Endodermal cell (in vitro differentiated cells): Measurements from ENCODE around the gene CXCL8. TPM values are rescaled to one million over a fixed set of nuclear protein-coding genes. Genes with fewer than 3 reads are reported as not detected.

Source experiments
- DNase-seq: peaks from one replicate; pipeline ENCODE4 v3.0.0-alpha.2; 2017
- H3K27ac ChIP-seq: 2 replicates; pipeline ENCODE4 v1.5.1; 2013; ENCODE audit warnings: mild to moderate bottlenecking, low read depth, low read length, moderate library complexity
- H3K27me3 ChIP-seq: 2 replicates; pipeline ENCODE4 v1.6.1; 2013; ENCODE audit warnings: mild to moderate bottlenecking, low read length, moderate library complexity; ENCODE audit not compliant: insufficient read depth, control insufficient read depth, poor library complexity, severe bottlenecking
- H3K36me3 ChIP-seq: 2 replicates; pipeline ENCODE4 v1.7.0; 2013; ENCODE audit warnings: mild to moderate bottlenecking, low read length, moderate library complexity; ENCODE audit not compliant: control insufficient read depth, insufficient read depth
- H3K4me1 ChIP-seq: one replicate; pipeline ENCODE4 v1.7.0; 2013; ENCODE audit warnings: low read length; ENCODE audit not compliant: control insufficient read depth, insufficient read depth
- H3K4me3 ChIP-seq: 2 replicates; pipeline ENCODE4 v1.5.1; 2013; ENCODE audit warnings: mild to moderate bottlenecking, low read length, moderate library complexity
- H3K9ac ChIP-seq: 2 replicates; pipeline ENCODE4 v1.6.1; 2013; ENCODE audit warnings: mild to moderate bottlenecking, low read length, moderate library complexity; ENCODE audit not compliant: poor library complexity, severe bottlenecking; ENCODE audit errors: extremely low read depth
- H3K9me3 ChIP-seq: 2 replicates; pipeline ENCODE4 v1.6.1; 2013; ENCODE audit warnings: mild to moderate bottlenecking, low read length, moderate library complexity; ENCODE audit not compliant: control insufficient read depth
- H3K27ac Mint-ChIP-seq: 2 replicates; pipeline ENCODE4 v1.8.0; 2020; ENCODE audit warnings: mixed read lengths
- H3K27me3 Mint-ChIP-seq: 2 replicates; pipeline ENCODE4 v1.8.0; 2021; ENCODE audit warnings: mild to moderate bottlenecking, mixed read lengths; ENCODE audit not compliant: insufficient read depth
- H3K36me3 Mint-ChIP-seq: 2 replicates; pipeline ENCODE4 v1.8.0; 2020; ENCODE audit warnings: low read depth, mixed read lengths
- H3K4me1 Mint-ChIP-seq: 2 replicates; pipeline ENCODE4 v1.8.0; 2020; ENCODE audit warnings: mixed read lengths
- H3K4me3 Mint-ChIP-seq: 2 replicates; pipeline ENCODE4 v1.8.0; 2020; ENCODE audit warnings: mild to moderate bottlenecking, moderate library complexity, mixed read lengths
- H3K9me3 Mint-ChIP-seq: 2 replicates; pipeline ENCODE4 v1.8.0; 2020; ENCODE audit warnings: mild to moderate bottlenecking, mixed read lengths
- CTCF ChIP-seq: fragments of 200-600 bp; sonication (generic); conservative IDR thresholded peaks from 2 replicates; pipeline ENCODE4 v1.5.0; 2021; ENCODE audit warnings: antibody characterized with exemption, mild to moderate bottlenecking
- WGBS, 2 experiments: methylation state at CpG; one replicate each; pipeline versions ENCODE4 v1.1.5 to v1.1.7; 2013; ENCODE audit warnings: missing lambda C conversion rate in 2 of 2, mixed read lengths in 1 of 2; ENCODE audit not compliant: insufficient coverage in 1 of 2, insufficient read length in 1 of 2; 5-methylcytosine and 5-hydroxymethylcytosine counted together
- total RNA-seq, 2 donors: library from RNA; stranded (reverse); fragmentation: NEBNext Ultra II Directional in 1 of 2; extraction: Animal tissue kit (Norgen Biotek cat#: 25700) in 1 of 2; gene quantifications; 2 replicates in 1 of 2; 3 replicates in 1 of 2; pipeline ENCODE4 v1.2.1, GENCODE V29; 2021

CXCL8 gene
- total RNA-seq, 2 donors from 2014 or later: not detected

- Mint-ChIP-seq H3K4me3 (no peak overlapping the region), H3K4me1 (peaks cover 3% of the 10 kb centered on the region), H3K27me3 (no peaks in the 10 kb centered on the region), H3K27ac (peak overlapping the region; percentile 59), H3K9me3 (no peaks in the 10 kb centered on the region), H3K36me3 (no peaks in the 10 kb centered on the region)
- Histone ChIP-seq H3K27ac (no peak overlapping the region), H3K27me3 (no peaks in the 10 kb centered on the region), H3K4me1 (no peaks in the 10 kb centered on the region), H3K9me3 (no peaks in the 10 kb centered on the region), H3K4me3 (no peak overlapping the region), H3K9ac (no peak overlapping the region), H3K36me3 (no peaks in the 10 kb centered on the region)
- 79 to 100% methylated on average over 1 of the region's 1 CpG for WGBS, 2 experiments
- no peak for DNase-seq
- TF ChIP-seq CTCF: no peak
These were observed 14.4 kb upstream of the CXCL8 start for GRCh38 chr4:73725985-73726384.

- H3K4me1 Mint-ChIP-seq: peaks cover 3% of the 10 kb centered on the region
- WGBS, 2 experiments: 90 to 100% methylated on average over 2 to 8 of the region's 8 CpGs
- H3K27ac Mint-ChIP-seq: no peak overlapping the region
These were observed 12.7 kb upstream of the CXCL8 start for GRCh38 chr4:73727685-73728084.

GRCh38 chr4:73728091-73728741 lies 12.2 kb upstream of the CXCL8 start:
- H3K27me3 ChIP-seq: no peaks in the 10 kb centered on the region
- WGBS, 2 experiments: 96 to 97% methylated on average over 2 to 4 of the region's 6 CpGs

More at GRCh38 chr4:73727685-73728084, 12.7 kb upstream of the CXCL8 start:
- Histone ChIP-seq H3K27ac (no peak overlapping the region), H3K9me3 (no peaks in the 10 kb centered on the region), H3K4me1 (no peaks in the 10 kb centered on the region), H3K27me3 (no peaks in the 10 kb centered on the region), H3K9ac (no peak overlapping the region), H3K4me3 (no peak overlapping the region), H3K36me3 (no peaks in the 10 kb centered on the region)
- no peaks in the 10 kb centered on the region for H3K36me3 Mint-ChIP-seq
- no peak overlapping the region for H3K4me3 Mint-ChIP-seq
- TF ChIP-seq CTCF: no peak
- no peaks in the 10 kb centered on the region for H3K27me3 Mint-ChIP-seq
- DNase-seq: no peak
- no peaks in the 10 kb centered on the region for H3K9me3 Mint-ChIP-seq

More at GRCh38 chr4:73728091-73728741, 12.2 kb upstream of the CXCL8 start:
- no peak for TF ChIP-seq CTCF
- H3K27ac Mint-ChIP-seq: no peak overlapping the region
- H3K9me3 Mint-ChIP-seq: no peaks in the 10 kb centered on the region
- Histone ChIP-seq H3K4me3 (no peak overlapping the region), H3K9ac (no peak overlapping the region), H3K27ac (no peak overlapping the region), H3K9me3 (no peaks in the 10 kb centered on the region), H3K36me3 (no peaks in the 10 kb centered on the region), H3K4me1 (no peaks in the 10 kb centered on the region)
- no peaks in the 10 kb centered on the region for H3K27me3 Mint-ChIP-seq
- no peak overlapping the region for H3K4me3 Mint-ChIP-seq
- peaks cover 3% of the 10 kb centered on the region for H3K4me1 Mint-ChIP-seq
- no peak for DNase-seq
- H3K36me3 Mint-ChIP-seq: no peaks in the 10 kb centered on the region
